ENCODE results near the gene DGKD.
A peak's percentile ranks its signal among the peaks of the same experiment; 100 is the strongest.

Gene DGKD

DNA sequence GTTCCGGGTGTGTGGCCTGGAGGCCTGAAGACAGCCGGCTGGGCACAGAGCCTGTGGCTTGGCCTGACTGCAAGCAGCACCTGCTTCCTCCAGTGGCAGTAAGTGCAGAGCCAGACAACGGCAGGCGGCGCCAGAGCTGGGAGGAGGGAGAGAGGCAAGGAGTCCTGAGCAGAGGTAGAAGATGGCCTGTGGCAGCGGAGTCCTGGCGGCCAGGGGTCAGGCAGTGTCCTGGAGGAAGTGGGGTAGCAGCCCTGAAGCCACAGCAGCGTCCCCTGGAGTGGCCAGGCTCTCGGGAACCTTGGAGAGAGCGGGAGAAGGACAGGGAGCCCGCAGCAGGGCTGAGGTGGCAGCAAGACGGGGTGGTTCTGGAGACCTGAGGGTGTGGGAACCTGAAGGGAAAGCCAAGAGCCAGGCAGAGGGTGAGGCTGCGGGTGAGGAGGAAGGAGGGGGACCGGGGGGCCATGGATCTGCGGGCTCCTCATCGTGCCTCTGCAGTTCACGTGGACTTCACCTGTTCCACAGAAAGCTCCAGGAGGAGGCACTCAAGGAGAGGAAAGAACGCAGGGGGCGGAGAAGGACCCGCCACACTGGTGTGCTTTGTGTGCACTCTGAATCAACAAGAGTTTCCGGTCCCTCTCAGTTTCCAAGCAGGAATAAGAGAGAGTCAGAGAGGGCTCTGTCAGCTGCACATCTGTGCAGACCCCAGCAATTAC, 126.4 kb downstream of the DGKD start:
- no peak overlapping the region for H3K4me3 ChIP-seq (ENCODE audit: control insufficient read depth, low read depth, low read length)
- DNase-seq (ENCODE audit: low read depth), result no peak
- TF ChIP-seq, protein P1, sequence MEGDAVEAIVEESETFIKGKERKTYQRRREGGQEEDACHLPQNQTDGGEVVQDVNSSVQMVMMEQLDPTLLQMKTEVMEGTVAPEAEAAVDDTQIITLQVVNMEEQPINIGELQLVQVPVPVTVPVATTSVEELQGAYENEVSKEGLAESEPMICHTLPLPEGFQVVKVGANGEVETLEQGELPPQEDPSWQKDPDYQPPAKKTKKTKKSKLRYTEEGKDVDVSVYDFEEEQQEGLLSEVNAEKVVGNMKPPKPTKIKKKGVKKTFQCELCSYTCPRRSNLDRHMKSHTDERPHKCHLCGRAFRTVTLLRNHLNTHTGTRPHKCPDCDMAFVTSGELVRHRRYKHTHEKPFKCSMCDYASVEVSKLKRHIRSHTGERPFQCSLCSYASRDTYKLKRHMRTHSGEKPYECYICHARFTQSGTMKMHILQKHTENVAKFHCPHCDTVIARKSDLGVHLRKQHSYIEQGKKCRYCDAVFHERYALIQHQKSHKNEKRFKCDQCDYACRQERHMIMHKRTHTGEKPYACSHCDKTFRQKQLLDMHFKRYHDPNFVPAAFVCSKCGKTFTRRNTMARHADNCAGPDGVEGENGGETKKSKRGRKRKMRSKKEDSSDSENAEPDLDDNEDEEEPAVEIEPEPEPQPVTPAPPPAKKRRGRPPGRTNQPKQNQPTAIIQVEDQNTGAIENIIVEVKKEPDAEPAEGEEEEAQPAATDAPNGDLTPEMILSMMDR (conservative IDR thresholded peaks at IDR 0.05; ENCODE audit: control insufficient read depth, insufficient read depth, low read depth, low read length), result no peak

DNA sequence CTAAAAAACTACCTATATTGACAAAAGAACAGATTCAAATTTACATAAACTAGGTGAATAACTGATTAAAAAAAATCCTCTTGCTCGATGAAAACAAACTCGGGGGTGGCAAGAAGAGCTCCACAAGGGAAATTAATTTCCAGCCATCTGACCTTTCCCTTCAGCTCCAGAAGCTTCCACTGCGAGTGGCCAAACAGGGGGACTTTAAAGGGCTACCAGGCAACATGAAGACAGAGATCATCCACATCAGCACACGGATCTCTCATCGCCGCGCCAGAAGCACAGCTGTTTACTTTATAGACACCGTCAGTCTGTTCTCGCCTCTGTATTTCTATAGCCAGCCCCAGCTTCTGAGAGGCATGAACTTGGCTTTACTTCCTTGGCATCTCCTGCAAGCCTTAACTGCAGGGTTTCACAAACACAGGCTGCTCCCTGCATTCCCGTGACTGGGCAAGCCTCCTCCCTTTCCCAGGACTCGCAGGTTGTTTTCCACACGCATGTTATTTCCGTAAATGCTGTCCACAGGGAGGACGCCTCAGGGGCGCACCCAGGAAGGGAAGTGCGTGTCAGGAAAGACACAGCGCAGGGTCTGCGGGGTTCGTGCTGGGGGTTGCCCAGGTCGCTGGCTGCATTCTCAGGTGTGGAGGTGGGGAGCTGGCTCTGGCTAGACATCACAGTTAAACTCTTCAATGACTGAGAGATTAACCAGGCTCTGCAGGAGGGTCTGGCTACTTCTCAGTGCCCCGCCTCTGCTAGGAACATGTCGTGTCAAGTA, 127.3 kb downstream of the DGKD start:
- H3K4me3 ChIP-seq (ENCODE audit: control insufficient read depth, low read depth, low read length), result no peak overlapping the region
- DNase-seq (ENCODE audit: low read depth), result no peak

DNA sequence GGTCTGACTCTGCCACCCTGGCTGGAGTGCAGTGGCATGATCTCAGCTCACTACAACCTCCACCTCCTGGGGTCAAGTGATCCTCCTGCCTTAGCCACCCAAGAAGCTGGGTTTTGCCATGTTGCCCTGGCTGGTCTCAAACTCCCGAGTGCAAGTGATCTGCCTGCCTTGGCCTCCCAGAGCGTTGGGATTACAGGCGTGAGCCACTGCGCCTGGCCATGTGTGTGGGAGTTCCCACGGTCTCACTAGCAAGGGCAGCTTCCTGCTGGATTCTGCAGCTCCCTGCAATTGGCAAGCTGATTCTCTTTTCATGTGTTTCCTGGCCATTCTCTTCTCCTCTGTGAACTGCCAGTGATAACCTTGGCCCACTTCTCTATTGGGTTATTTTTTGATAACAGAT, 128.3 kb downstream of the DGKD start:
- DNase-seq (ENCODE audit: low read depth), result no peak
- TF ChIP-seq, protein P1 (conservative IDR thresholded peaks at IDR 0.05; ENCODE audit: control insufficient read depth, insufficient read depth, low read depth, low read length), result no peak

More for the DNA sequence above, 127.3 kb downstream of the DGKD start:
- TF ChIP-seq, protein P1 (conservative IDR thresholded peaks at IDR 0.05; ENCODE audit: control insufficient read depth, insufficient read depth, low read depth, low read length), result no peak

DNA sequence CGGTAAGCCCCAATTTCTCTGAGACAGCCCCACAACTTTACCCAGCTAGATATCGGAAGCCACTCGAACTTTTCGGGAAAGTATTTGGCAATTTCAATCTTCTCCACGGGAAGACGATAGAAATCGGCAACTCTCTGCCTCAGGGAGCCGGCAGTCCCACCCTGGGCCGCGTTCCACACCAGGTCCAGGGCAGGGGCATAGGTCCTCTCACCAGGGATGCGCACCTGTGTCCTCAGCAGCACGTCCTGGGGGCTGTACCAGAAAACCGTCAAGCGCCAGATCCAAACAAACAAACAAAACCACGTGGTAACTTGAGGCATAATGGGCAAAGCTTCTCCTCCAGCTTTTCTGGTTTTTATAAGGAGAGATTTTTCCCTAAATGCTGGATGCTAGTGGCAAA, 131.4 kb downstream of the DGKD start:
- no peak for DNase-seq (ENCODE audit: low read depth)
- TF ChIP-seq, protein P1 (conservative IDR thresholded peaks at IDR 0.05; ENCODE audit: control insufficient read depth, insufficient read depth, low read depth, low read length), result no peak
- H3K4me3 ChIP-seq (ENCODE audit: control insufficient read depth, low read depth, low read length), result no peak overlapping the region

More for the DNA sequence above, 128.3 kb downstream of the DGKD start:
- no peak overlapping the region for H3K4me3 ChIP-seq (ENCODE audit: control insufficient read depth, low read depth, low read length)

DNA sequence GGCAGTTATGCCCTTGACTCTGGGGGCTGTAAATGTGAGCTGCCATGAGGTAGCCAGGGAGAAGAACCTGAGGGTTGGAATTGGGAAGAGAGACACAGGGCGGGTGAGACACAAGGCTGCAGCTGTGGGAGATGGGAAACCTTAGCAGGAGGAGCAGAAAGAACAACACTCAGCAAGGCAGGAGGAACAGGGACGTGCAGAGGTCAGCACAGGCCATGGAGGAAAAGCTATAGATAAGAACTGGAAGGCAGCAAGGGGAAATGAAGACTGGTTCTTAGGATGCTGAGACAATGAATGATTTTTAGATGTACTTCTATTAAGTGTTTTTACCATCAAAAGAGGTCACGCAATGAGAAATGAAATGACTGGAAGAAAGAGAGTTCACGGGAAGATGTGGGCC, 132.1 kb downstream of the DGKD start:
- no peak for DNase-seq (ENCODE audit: low read depth)
- H3K4me3 ChIP-seq (ENCODE audit: control insufficient read depth, low read depth, low read length), result no peak overlapping the region
- TF ChIP-seq, protein P1 (conservative IDR thresholded peaks at IDR 0.05; ENCODE audit: control insufficient read depth, insufficient read depth, low read depth, low read length), result no peak

DNA sequence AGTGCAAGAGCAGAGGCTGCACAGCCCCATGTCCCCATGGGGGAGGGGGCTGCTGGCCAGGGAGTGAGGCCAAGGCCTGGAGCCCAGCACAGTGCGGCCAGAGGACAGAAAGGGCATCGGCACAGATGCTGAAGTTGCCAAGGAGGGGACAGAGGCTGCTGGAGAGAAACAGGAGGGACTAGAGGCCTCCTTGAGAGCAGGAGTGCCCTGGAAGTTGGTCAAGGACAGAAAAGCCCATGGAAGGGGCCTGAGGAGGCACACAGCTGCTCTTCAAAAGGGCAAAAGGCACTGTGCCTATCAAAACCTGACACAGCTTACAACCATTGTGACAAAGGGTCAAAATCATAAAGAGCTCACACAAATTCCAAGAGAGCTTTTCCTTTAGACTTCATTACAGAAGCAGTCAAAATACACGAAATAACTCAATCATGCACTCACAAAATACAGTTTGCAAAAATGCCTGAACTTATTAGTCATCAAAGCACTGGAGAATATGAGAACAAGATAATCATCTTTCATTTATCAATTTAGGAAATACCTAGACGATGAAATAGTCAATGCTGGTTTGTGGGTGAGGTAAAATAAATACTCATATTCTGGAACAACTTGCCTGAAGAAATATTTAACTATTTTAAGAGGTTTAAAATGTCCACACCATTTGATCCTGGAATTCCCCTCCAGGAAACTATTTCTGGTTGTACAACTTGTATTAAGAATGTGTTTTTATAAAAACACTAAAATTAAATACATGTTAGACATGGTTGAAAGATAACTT, 132.7 kb downstream of the DGKD start:
- no peak overlapping the region for H3K4me3 ChIP-seq (ENCODE audit: control insufficient read depth, low read depth, low read length)
- TF ChIP-seq, protein P1 (conservative IDR thresholded peaks at IDR 0.05; ENCODE audit: control insufficient read depth, insufficient read depth, low read depth, low read length), result no peak

More for the DNA sequence above, 132.7 kb downstream of the DGKD start:
- DNase-seq (ENCODE audit: low read depth), result peak; percentile 65
